GM21526 (cell line): ENCODE data around the gene C19orf73.

ENCODE experiments used
- ATAC-seq: cut with Tn5 transposase; IDR thresholded peaks from one replicate; pipeline ENCODE4 v1.9.1; 2021; ENCODE audit warnings: moderate library complexity; ENCODE audit not compliant: unreplicated experiment, low FRiP score

C19orf73 gene

GRCh38 chr19:49118565-49119410 is at the start of gene C19orf73:
Gene C19orf73 (minus strand): TSS chr19:49119143. CDS start chr19:49119022, 121 bp downstream.
- peak; percentile 52 for ATAC-seq

- no peak for ATAC-seq
Measured at GRCh38 chr19:49168421-49168820, 49.5 kb upstream of the C19orf73 start.

DNA sequence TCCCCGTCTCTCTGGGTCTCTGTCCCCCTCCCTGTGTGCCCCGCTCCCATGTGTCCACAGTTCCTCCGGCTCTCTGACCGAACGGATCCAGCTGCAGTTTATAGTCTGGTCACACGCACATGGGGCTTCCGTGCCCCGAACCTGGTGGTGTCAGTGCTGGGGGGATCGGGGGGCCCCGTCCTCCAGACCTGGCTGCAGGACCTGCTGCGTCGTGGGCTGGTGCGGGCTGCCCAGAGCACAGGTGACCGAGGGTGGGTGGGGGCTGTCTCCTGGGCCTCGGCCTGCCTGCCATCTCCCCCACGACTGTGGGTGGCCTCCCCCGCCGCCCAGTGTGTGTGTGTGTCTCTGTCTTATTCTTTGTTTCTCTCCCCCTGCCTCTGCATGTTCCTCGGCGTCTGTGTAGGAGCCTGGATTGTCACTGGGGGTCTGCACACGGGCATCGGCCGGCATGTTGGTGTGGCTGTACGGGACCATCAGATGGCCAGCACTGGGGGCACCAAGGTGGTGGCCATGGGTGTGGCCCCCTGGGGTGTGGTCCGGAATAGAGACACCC is 49.0 kb upstream of the C19orf73 start:
- no peak for ATAC-seq

- ATAC-seq: no peak
Measured at GRCh38 chr19:49165865-49166301, 46.9 kb upstream of the C19orf73 start.

GRCh38 chr19:49165111-49165750 is 46.3 kb upstream of the C19orf73 start:
- no peak for ATAC-seq

DNA sequence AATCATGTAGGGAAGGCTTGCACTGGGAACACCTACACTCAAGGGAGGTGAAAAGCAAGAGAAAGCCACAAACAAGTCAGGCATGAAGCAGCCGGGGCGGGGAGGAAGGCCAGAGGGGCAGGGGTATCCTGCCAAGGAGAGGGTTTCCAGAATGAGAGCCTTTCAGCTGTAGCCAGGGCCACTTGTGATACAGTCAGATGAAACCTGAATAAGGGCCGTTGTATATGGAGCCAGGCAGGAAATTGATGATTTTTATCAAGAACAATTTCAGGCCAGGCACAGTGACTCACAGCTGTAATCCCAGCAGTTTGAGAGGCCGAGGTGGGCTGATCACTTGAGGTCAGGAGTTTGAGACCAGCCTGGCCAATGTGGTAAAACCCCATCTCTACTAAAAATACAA is 43.0 kb upstream of the C19orf73 start:
- no peak for ATAC-seq

- no peak for ATAC-seq
Measured at GRCh38 chr19:49160450-49161189, 41.7 kb upstream of the C19orf73 start.

DNA sequence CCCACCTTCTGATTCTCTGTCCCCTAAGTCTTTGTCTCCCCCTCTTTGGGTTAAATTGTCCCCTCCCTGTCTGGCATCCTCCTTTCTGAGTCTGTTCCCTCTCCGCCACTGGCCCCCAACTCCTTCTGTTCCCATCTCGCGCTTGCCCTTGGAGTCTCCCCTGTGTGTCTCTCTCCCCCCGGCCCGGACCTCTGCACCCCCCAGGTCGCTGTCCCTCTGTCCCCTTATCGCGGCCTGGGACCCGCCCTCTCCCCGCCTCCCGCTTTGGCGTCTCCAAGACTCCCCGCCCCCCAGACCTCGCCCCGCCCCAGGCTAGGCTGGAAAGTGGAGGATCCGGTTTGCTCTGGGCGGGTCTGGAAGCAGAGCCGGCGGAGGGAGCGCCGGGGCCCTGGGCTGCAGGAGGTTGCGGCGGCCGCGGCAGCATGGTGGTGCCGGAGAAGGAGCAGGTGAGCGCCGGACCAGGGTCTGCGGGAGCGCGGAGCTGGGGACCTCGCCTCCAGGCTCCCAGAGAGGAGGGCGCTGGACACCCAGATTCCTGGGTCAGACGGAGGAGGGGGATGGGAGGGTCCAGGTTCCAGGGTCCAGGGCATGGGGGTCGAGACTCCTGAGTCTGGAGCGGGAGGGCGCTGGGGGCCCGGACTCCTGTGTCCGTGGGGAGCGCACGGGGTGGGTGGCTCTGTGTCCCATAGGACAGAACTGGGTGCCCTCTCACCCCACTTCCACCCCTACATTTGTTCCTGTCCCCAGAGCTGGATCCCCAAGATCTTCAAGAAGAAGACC is 38.7 kb upstream of the C19orf73 start, which contains the start of gene TRPM4:
TSS of gene TRPM4 (plus strand) at position 348 of the 780 bp plus-strand sequence. CDS start at position 423, 75 bp downstream.
- ATAC-seq: no peak

DNA sequence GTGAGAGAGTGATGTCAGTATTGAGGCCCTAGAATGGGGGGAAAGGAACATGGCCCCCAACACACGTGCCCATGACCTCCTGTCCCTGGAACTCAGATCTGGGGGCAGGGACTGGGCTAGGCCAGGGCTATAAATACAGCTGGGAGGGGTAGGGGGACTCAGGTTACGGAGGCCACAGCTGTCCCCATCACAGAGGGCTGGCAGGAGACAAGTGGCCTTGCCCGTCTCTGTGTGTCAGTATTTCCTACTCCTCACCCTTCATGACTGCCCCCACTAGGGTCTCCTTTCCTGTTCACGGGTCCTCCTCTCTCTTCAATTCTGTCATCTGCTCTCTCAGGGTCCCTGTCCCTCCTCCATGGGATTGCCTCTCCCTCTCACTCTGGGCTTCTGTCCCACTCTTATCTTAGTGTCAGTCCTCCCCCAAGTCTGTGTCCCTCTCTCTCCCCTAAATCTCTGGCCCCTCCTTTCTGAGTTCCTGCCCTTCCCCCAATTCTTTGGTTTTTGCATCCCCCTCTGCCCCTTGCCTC is 36.9 kb upstream of the C19orf73 start:
- ATAC-seq: no peak

DNA sequence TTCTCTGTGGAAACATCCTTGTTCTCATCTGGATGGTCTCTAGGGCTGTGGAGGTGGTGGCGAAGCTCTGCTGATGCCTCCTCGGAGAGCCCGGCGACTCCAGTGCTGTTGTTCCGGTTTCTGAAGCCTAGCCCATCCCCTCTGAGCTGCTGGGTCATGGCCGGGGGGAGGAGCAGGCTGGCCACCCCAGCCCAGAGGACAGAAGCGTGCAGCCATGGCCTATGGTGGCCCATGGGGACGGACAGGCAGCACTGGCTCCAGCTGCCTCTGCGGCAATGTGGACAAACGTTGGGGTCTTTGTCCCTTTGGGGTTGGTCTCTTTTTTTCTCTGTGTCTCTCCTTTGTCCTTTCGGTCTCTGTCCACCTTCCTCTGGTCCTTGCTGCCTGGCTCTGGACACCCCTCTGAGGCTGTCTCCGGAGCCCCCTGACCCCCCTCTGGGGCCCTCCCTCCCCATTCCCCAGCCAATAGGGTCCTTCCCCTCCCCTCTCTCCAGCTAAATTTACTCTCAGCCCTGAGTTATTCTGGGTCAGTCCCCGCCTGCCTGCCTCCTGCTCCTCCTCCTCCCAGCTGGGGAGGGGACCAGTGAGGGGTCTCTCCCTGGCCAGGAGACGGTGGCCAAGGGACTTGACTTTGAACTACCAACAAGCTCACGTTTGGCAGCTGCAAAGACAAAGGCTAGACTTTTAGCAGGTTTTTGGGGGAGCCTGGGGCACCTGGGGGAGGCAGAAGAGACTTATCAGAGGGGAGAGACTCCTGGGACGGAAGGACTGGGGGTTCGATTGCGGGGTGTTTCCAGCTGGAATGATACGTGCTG is 36.3 kb upstream of the C19orf73 start, which contains the start of gene HRC:
TSS of gene HRC (minus strand) at position 392 of the 815 bp plus-strand sequence. CDS start at position 233, 159 bp downstream.
- no peak for ATAC-seq

DNA sequence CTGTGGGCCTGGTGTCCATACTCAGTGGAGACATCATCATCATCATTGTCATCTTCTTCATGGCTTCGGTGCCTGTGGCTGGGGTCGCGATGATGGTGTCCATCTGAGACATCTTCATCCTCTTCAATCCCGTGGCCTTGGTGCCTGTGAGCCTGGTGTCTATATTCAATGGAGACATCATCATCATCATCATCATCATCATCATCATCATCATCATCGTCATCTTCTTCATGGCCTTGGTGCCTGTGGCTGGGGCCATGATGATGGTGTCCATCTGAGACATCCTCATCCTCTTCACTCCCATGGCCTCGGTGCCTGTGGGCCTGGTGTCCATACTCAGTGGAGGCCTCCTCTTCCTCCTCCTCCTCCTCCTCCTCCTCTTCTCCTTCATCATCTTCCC is 35.3 kb upstream of the C19orf73 start:
- no peak for ATAC-seq

GRCh38 chr19:49153167-49153809 is 34.3 kb upstream of the C19orf73 start:
- no peak for ATAC-seq

GRCh38 chr19:49152119-49152550 is 33.2 kb upstream of the C19orf73 start:
- ATAC-seq: no peak

DNA sequence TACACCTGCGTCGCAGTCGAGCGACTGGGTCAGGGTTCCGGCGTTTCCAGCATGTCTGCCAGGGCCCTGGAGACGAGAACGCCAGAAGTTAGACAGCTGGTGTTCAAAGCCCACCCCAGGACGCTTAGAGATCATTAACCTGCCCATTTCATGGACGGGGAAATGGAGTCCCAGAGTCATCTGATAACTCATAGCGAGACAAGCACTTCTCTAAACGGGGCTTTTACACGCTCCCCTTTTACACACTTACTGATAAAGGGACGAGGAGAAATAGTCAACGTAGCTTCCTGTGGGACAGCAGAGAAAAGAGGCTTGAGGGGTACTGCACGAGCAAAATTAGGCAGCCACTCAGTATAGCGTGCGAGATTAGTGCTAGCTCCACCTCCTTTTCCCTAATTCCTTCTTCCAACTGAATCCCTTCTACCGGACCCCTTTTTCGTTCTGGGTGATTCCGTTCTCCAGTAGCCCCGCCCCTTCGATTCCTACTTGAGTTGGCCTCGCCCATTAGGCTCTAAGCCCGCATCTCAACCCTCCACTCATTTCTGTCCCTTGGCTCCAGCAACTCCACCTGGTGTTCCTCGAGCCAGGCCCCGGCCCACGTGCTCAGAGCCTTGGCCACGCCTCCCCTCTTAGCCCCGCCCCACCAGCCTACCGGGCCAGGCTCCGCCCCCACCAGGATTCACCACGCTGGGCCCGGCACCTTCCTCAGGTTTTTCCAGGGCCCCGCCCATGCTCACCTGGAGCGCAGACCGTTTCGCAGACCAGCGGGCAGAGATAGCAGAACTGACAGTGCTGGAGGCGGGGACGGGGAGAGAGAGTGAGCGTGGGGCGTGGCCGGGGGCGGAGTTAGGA is 32.5 kb upstream of the C19orf73 start:
- ATAC-seq: no peak

- no peak for ATAC-seq
Measured at GRCh38 chr19:49150944-49151243, 32.0 kb upstream of the C19orf73 start.

DNA sequence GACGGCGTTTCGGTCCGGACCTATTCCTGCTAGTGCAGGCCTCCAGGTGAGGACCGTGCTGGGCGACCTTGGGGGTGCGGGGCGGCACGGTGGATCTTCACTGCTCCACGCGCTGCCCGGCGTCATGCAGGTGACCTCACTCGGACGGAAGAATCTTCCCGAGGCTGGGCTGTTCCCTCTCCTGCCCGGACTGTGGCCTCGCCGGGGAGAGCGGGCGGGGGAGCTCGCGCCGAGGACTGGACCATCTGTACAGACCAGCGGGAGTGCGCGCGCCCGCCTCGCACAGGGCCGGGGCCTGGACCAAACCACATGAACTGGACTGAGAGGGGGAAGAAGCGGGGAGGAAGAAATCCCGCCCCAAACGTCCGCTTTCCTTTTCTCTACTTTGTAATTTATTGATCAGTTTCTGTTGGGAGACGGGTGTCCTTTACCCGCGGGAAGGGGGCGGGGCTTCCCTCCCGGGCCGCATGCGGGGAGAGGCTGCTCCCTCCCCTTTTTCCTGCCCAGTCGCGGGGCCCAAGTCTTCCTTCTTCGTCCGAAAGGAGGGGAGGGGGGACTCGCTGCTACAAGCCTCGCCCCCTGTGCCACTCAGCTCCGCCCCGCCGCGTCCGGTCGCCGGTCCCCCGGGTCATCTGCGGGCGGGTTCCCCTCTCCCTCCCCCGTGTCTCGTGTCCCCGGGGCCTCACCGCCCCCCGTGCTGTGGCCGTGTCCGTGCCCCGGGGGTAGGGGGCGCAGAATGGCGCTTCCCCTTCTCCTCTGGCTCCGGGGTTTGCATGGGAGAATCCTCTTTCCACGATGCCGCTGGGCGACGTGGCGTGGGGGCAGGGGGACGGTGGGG is 31.4 kb upstream of the C19orf73 start:
- no peak for ATAC-seq

GRCh38 chr19:49149652-49150105 is 30.7 kb upstream of the C19orf73 start:
- no peak for ATAC-seq
